Measurements from ENCODE around the gene STIM1. TPM values are rescaled to one million over a fixed set of nuclear protein-coding genes. Genes with fewer than 3 reads are reported as not detected.

Gene STIM1
- total RNA-seq, 6 experiments from 2014 or later = 36.4 to 48.0 (median 40.5) TPM

DNA sequence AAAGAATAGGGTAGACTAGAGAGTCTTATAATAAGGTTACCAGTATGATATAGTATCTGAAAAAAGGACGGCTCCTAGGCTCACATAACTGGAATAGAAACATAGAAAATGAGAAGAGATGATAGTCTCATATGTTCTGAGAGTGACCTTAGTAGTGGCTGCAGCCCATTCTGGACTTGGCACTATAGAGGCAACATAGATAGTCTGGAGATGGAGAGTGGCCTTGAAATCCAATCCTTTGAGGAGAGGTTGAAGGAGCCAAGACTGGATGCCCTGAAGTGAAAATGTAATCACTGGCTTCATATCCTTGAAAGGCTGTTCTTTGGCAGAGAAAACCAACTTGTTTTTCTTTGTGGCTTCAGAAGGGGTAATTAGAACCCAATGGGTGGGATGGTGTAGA is 81.1 kb downstream of the STIM1 start:
- intact Hi-C loops (cut with DNase I) = loop anchor here in 1 of 2 donors (10.0 kb wide), 1 partner anchor 82 kb away; the partner anchor contains the start of gene STIM1
- H3K27me3 ChIP-seq = no peaks in the 10 kb centered on the region
- H3K9me3 ChIP-seq = no peaks in the 10 kb centered on the region
- DNase-seq (no peak), ATAC-seq (no peak)
- WGBS (ENCODE audit: insufficient coverage, low coverage, low lambda C conversion rate, missing lambda C conversion rate) = 88% methylated on average over 1 of the region's 1 CpG
- H3K36me3 ChIP-seq = no peaks in the 10 kb centered on the region
- H3K4me1 ChIP-seq = peaks cover 0 to 18% (median 0%) of the 10 kb centered on the region in 4 donors
- no peak overlapping the region for H3K27ac ChIP-seq
- H3K4me3 ChIP-seq = no peak overlapping the region
- TF ChIP-seq POLR2A (IDR thresholded peaks at IDR 0.05) = no peak
- TF ChIP-seq, protein P1, sequence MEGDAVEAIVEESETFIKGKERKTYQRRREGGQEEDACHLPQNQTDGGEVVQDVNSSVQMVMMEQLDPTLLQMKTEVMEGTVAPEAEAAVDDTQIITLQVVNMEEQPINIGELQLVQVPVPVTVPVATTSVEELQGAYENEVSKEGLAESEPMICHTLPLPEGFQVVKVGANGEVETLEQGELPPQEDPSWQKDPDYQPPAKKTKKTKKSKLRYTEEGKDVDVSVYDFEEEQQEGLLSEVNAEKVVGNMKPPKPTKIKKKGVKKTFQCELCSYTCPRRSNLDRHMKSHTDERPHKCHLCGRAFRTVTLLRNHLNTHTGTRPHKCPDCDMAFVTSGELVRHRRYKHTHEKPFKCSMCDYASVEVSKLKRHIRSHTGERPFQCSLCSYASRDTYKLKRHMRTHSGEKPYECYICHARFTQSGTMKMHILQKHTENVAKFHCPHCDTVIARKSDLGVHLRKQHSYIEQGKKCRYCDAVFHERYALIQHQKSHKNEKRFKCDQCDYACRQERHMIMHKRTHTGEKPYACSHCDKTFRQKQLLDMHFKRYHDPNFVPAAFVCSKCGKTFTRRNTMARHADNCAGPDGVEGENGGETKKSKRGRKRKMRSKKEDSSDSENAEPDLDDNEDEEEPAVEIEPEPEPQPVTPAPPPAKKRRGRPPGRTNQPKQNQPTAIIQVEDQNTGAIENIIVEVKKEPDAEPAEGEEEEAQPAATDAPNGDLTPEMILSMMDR (IDR thresholded peaks at IDR 0.05) = no peak

- H3K36me3 ChIP-seq = no peaks in the 10 kb centered on the region
- intact Hi-C loops (cut with DNase I) = loop anchor here in 1 of 2 donors (10.0 kb wide), 1 partner anchor 84 kb away; the partner anchor contains the start of gene STIM1
- no peak overlapping the region for H3K4me3 ChIP-seq
- H3K4me1 ChIP-seq = peaks cover 0 to 28% (median 12%) of the 10 kb centered on the region in 4 donors
- no peak overlapping the region for H3K27ac ChIP-seq
- H3K27me3 ChIP-seq = no peaks in the 10 kb centered on the region
- TF ChIP-seq, protein P1 (IDR thresholded peaks at IDR 0.05) = no peak
- TF ChIP-seq POLR2A (IDR thresholded peaks at IDR 0.05) = no peak
- ATAC-seq (no peak), DNase-seq (no peak)
- H3K9me3 ChIP-seq = no peaks in the 10 kb centered on the region
Measured at GRCh38 chr11:3939211-3939610, 83.7 kb downstream of the STIM1 start.

DNA sequence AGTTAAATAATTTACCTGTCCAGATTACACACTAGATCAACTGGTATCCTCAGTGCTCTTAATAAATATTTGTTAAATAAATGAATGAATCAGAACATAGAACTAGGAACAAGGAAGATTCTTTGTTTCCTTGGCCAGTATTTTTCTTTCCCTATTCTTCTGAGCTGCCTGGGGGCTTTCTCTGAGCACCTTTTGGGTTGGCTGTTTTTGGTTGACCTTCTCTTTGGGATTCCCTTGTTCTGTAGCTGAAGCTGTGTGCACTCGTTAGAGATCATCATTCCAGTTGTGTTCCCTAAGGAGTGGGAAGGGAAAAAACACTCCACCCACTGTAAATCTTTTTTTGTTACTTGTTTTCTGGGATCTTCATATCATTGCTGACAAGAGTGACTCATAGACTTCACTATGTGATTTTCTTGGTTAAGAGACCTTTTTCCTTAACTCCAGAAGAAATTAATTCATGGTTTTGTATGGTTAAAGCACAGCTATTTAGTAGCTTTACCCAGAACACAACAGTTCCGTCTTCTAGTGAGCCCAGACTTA is 84.3 kb downstream of the STIM1 start:
- Histone ChIP-seq H3K9me3 (no peaks in the 10 kb centered on the region), H3K27ac (no peak overlapping the region), H3K36me3 (no peaks in the 10 kb centered on the region), H3K4me1 (peaks cover 0 to 29% (median 12%) of the 10 kb centered on the region in 4 donors), H3K4me3 (no peak overlapping the region), H3K27me3 (no peaks in the 10 kb centered on the region)
- intact Hi-C loops (cut with DNase I) = loop anchor here in 1 of 2 donors (10.0 kb wide), 1 partner anchor 85 kb away; the partner anchor contains the start of gene STIM1
- no peak for DNase-seq
- WGBS (ENCODE audit: insufficient coverage, low coverage, low lambda C conversion rate, missing lambda C conversion rate) = 90% methylated on average over 2 of the region's 2 CpGs
- no peak for TF ChIP-seq POLR2A (IDR thresholded peaks at IDR 0.05)
- TF ChIP-seq, protein P1 (IDR thresholded peaks at IDR 0.05) = no peak
- no peak for ATAC-seq

GRCh38 chr11:3942160-3942955 is 86.9 kb downstream of the STIM1 start:
- no peaks in the 10 kb centered on the region for H3K36me3 ChIP-seq
- DNase-seq (no peak), ATAC-seq (peak; percentile 83 to 92 (median 86))
- TF ChIP-seq, protein P1 (IDR thresholded peaks at IDR 0.05) = peak; percentile 18 to 55 (median 48)
- no peak for TF ChIP-seq POLR2A (IDR thresholded peaks at IDR 0.05)
- H3K27ac ChIP-seq = peak overlapping the region; percentile 61 to 89 (median 71)
- WGBS (ENCODE audit: insufficient coverage, low coverage, low lambda C conversion rate, missing lambda C conversion rate) = 41% methylated on average over 3 of the region's 3 CpGs
- H3K27me3 ChIP-seq = no peaks in the 10 kb centered on the region
- peaks cover 0 to 29% (median 12%) of the 10 kb centered on the region in 4 donors for H3K4me1 ChIP-seq
- intact Hi-C loops (cut with DNase I) = no loop called here
- no peaks in the 10 kb centered on the region for H3K9me3 ChIP-seq
- H3K4me3 ChIP-seq = no peak overlapping the region

Measured in right lobe of liver (tissue), 6 donors.